ENCODE results near the gene JAGN1.

- TF ChIP-seq YY1 (IDR thresholded peaks at IDR 0.05; ENCODE audit: borderline replicate concordance in 1 of 3, control insufficient read depth in 1 of 3, extremely low read depth in 1 of 3, insufficient read depth in 3 of 3, insufficient read length in 1 of 3, insufficient replicate concordance in 2 of 3, low read depth in 1 of 3, low read length in 2 of 3), result peak in 1 of 3 experiments; percentile 76
- no peak for TF ChIP-seq NFIC (IDR thresholded peaks at IDR 0.05)
- no peak for TF ChIP-seq POLR2AphosphoS5 (IDR thresholded peaks at IDR 0.05; ENCODE audit: control insufficient read depth, insufficient read depth, low read depth, low read length)
- TF ChIP-seq LEF1 (IDR thresholded peaks at IDR 0.05), result no peak
- no peak for TF ChIP-seq CTCF (IDR thresholded peaks at IDR 0.05 in 2 of 3, conservative IDR thresholded peaks at IDR 0.05 in 1 of 3; ENCODE audit: insufficient read depth in 2 of 3, low read depth in 1 of 3, low read length in 3 of 3)
- TF ChIP-seq, protein P1, sequence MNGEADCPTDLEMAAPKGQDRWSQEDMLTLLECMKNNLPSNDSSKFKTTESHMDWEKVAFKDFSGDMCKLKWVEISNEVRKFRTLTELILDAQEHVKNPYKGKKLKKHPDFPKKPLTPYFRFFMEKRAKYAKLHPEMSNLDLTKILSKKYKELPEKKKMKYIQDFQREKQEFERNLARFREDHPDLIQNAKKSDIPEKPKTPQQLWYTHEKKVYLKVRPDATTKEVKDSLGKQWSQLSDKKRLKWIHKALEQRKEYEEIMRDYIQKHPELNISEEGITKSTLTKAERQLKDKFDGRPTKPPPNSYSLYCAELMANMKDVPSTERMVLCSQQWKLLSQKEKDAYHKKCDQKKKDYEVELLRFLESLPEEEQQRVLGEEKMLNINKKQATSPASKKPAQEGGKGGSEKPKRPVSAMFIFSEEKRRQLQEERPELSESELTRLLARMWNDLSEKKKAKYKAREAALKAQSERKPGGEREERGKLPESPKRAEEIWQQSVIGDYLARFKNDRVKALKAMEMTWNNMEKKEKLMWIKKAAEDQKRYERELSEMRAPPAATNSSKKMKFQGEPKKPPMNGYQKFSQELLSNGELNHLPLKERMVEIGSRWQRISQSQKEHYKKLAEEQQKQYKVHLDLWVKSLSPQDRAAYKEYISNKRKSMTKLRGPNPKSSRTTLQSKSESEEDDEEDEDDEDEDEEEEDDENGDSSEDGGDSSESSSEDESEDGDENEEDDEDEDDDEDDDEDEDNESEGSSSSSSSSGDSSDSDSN (IDR thresholded peaks at IDR 0.05; ENCODE audit: borderline replicate concordance in 1 of 2, low read depth in 2 of 2, low read length in 2 of 2), result no peak
- TF ChIP-seq SFPQ (IDR thresholded peaks at IDR 0.05; ENCODE audit: low read depth, low read length), result no peak
- TF ChIP-seq TEAD4 (IDR thresholded peaks at IDR 0.05; ENCODE audit: low read length), result no peak; the same call in 1 of the 2 replicates
- TF ChIP-seq TEAD4 (CRISPR knock-in tag; IDR thresholded peaks at IDR 0.05; ENCODE audit: borderline replicate concordance), result no peak
- TF ChIP-seq ZC3H4 (CRISPR knock-in tag; IDR thresholded peaks at IDR 0.05; ENCODE audit: borderline replicate concordance), result no peak
- TF ChIP-seq, protein P2, sequence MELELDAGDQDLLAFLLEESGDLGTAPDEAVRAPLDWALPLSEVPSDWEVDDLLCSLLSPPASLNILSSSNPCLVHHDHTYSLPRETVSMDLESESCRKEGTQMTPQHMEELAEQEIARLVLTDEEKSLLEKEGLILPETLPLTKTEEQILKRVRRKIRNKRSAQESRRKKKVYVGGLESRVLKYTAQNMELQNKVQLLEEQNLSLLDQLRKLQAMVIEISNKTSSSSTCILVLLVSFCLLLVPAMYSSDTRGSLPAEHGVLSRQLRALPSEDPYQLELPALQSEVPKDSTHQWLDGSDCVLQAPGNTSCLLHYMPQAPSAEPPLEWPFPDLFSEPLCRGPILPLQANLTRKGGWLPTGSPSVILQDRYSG (tag; conservative IDR thresholded peaks at IDR 0.05; ENCODE audit: low read depth), result no peak
- TF ChIP-seq, protein P3, sequence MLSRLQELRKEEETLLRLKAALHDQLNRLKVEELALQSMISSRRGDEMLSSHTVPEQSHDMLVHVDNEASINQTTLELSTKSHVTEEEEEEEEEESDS (CRISPR knock-in tag; IDR thresholded peaks at IDR 0.05), result no peak
- TF ChIP-seq NFYB (IDR thresholded peaks at IDR 0.05; ENCODE audit: extremely low read depth, insufficient read length), result no peak
- no peak for TF ChIP-seq ZNF134 (CRISPR knock-in tag; conservative IDR thresholded peaks at IDR 0.05)
- TF ChIP-seq, protein P4, sequence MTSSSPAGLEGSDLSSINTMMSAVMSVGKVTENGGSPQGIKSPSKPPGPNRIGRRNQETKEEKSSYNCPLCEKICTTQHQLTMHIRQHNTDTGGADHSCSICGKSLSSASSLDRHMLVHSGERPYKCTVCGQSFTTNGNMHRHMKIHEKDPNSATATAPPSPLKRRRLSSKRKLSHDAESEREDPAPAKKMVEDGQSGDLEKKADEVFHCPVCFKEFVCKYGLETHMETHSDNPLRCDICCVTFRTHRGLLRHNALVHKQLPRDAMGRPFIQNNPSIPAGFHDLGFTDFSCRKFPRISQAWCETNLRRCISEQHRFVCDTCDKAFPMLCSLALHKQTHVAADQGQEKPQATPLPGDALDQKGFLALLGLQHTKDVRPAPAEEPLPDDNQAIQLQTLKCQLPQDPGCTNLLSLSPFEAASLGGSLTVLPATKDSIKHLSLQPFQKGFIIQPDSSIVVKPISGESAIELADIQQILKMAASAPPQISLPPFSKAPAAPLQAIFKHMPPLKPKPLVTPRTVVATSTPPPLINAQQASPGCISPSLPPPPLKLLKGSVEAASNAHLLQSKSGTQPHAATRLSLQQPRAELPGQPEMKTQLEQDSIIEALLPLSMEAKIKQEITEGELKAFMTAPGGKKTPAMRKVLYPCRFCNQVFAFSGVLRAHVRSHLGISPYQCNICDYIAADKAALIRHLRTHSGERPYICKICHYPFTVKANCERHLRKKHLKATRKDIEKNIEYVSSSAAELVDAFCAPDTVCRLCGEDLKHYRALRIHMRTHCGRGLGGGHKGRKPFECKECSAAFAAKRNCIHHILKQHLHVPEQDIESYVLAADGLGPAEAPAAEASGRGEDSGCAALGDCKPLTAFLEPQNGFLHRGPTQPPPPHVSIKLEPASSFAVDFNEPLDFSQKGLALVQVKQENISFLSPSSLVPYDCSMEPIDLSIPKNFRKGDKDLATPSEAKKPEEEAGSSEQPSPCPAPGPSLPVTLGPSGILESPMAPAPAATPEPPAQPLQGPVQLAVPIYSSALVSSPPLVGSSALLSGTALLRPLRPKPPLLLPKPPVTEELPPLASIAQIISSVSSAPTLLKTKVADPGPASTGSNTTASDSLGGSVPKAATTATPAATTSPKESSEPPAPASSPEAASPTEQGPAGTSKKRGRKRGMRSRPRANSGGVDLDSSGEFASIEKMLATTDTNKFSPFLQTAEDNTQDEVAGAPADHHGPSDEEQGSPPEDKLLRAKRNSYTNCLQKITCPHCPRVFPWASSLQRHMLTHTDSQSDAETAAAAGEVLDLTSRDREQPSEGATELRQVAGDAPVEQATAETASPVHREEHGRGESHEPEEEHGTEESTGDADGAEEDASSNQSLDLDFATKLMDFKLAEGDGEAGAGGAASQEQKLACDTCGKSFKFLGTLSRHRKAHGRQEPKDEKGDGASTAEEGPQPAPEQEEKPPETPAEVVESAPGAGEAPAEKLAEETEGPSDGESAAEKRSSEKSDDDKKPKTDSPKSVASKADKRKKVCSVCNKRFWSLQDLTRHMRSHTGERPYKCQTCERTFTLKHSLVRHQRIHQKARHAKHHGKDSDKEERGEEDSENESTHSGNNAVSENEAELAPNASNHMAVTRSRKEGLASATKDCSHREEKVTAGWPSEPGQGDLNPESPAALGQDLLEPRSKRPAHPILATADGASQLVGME (CRISPR knock-in tag; IDR thresholded peaks at IDR 0.05), result no peak
Measured at GRCh38 chr3:9912294-9912935, 22.0 kb downstream of the JAGN1 start.

Measured in K562 (cell line).